SK-N-MC (cell line): ENCODE results near the gene NCF4.

Experiments
- DNase-seq: peaks from one replicate; pipeline ENCODE4 v3.0.0-alpha.2; 2011; ENCODE audit warnings: low read depth, low spot score
- H3K27ac ChIP-seq: fragments of 200-600 bp; sonication (generic); 2 replicates; pipeline ENCODE4 v1.5.1; 2016; ENCODE audit warnings: mixed run types
- H3K36me3 ChIP-seq: fragments of 200-600 bp; sonication (generic); 2 replicates; pipeline ENCODE4 v1.6.1; 2017; ENCODE audit warnings: antibody characterized with exemption, low read length, mixed read lengths; ENCODE audit not compliant: insufficient read depth
- H3K4me3 ChIP-seq: fragments of 200-600 bp; sonication (generic); 2 replicates; pipeline ENCODE4 v1.5.1; 2016
- H3K9ac ChIP-seq: fragments of 200-600 bp; sonication (generic); 2 replicates; pipeline ENCODE4 v1.8.0; 2017; ENCODE audit warnings: mixed run types, mixed read lengths; ENCODE audit not compliant: insufficient read length
- H3K9me3 ChIP-seq: fragments of 200-600 bp; sonication (generic); 2 replicates; pipeline ENCODE4 v1.6.1; 2017; ENCODE audit warnings: low read depth, mild to moderate bottlenecking, antibody characterized with exemption, low read length, moderate library complexity, mixed read lengths
- EZH2 ChIP-seq: fragments of 200-600 bp; sonication (generic); IDR thresholded peaks from one replicate; pipeline ENCODE4 v1.6.1; 2017; ENCODE audit warnings: antibody characterized with exemption
- FOXP2 ChIP-seq: optimal IDR thresholded peaks from 2 replicates; pipeline ENCODE3; 2011; ENCODE audit warnings: mild to moderate bottlenecking, moderate library complexity; ENCODE audit not compliant: insufficient read depth; ENCODE audit errors: extremely low read length, control extremely low read depth
- POLR2AphosphoS5 ChIP-seq: IDR thresholded peaks from 2 replicates; pipeline ENCODE4 v1.6.1; 2012; ENCODE audit warnings: mild to moderate bottlenecking, low read depth, low read length, borderline replicate concordance

The NCF4 gene

DNA sequence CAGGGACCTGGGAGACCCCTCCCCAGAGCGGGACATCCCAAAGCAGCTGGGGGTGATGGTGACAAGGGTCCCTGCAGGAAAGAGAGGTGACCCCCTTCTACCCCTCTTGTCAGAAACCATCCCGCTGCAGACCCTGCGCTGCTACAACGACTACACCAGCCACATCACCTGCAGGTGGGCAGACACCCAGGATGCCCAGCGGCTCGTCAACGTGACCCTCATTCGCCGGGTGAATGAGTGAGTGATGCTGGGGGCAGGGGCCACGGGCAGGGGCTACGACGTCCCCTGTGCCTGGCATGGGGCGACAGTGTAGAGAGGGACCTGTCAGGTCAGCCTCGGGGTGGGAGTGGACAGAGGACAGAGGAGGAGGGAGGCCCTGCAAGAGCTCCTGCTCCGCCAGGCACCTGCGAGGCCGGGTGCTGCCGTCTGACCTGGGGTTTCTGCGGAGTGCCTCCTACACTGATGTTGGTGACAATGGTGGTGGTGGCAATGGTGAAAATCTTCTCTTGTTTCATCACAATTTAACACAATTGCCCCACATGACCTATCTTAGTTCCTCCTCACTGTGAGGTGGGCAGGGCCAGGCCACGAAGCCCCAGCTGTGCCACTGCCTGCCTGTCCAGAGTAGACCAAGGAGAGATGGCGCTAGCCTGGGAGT is 62.5 kb downstream of the NCF4 start:
- Histone ChIP-seq H3K27ac (no peak overlapping the region), H3K9me3 (no peaks in the 10 kb centered on the region), H3K36me3 (no peaks in the 10 kb centered on the region), H3K9ac (no peak overlapping the region), H3K4me3 (no peak overlapping the region)
- TF ChIP-seq POLR2AphosphoS5 (no peak), FOXP2 (no peak), EZH2 (no peak)
- DNase-seq, result no peak

DNA sequence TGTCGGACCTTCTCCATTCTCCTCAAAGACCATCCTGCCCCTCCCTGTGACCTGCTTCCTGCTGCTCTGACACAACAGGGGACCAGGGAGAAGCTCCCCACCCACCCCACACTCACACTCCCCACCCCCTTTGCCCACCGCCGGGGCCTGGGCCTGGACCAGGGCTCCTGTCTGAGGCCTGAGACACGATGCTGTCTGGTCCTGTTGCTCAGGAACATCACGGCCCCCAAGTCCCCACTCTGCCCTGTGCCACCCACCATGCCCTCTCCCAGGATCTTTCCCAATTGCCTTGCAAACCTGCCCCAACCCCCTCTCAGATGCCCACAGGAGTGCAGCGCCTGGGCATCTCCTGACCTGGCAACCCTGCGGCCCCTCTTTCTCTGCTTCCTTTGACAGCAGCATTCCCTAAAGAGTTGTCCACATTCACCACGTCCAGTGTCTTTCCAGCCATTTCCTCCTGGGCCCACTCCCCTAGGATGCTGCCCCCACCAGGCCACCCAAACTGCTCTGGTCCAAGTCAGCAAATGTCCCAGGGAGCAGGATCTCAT is 63.4 kb downstream of the NCF4 start:
- H3K4me3 ChIP-seq, result no peak overlapping the region
- DNase-seq, result no peak
- TF ChIP-seq EZH2, result no peak
- TF ChIP-seq FOXP2, result no peak
- TF ChIP-seq POLR2AphosphoS5, result no peak
- H3K9ac ChIP-seq, result no peak overlapping the region
- no peak overlapping the region for H3K27ac ChIP-seq
- no peaks in the 10 kb centered on the region for H3K36me3 ChIP-seq
- H3K9me3 ChIP-seq, result no peaks in the 10 kb centered on the region

GRCh38 chr22:36925388-36926290 is 64.8 kb downstream of the NCF4 start:
- no peaks in the 10 kb centered on the region for H3K9me3 ChIP-seq
- no peaks in the 10 kb centered on the region for H3K36me3 ChIP-seq
- TF ChIP-seq FOXP2, result no peak
- TF ChIP-seq POLR2AphosphoS5, result no peak
- TF ChIP-seq EZH2, result no peak
- no peak overlapping the region for H3K9ac ChIP-seq
- H3K27ac ChIP-seq, result no peak overlapping the region
- H3K4me3 ChIP-seq, result no peak overlapping the region
- DNase-seq, result no peak

DNA sequence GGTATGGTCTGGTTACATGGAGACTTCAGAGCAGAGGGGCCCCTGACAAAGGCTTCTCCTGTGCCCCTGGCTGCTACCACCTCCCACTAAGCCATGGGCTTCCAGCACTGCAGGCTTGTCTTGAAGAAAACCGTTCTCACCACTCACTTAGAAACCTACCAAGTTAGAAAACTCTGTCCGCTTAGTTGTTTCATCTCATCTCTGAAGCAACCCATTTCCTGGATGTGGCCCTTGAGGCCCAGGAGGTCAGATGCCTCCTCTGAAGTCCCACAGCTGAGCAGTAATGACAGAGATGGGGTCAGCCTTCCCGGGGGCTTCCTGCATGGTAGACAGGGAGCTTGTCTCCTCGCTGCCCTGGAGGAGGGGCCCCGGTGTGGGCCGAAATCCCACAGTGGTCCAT is 65.5 kb downstream of the NCF4 start:
- H3K36me3 ChIP-seq, result no peaks in the 10 kb centered on the region
- TF ChIP-seq FOXP2, result no peak
- no peaks in the 10 kb centered on the region for H3K9me3 ChIP-seq
- H3K9ac ChIP-seq, result no peak overlapping the region
- H3K27ac ChIP-seq, result no peak overlapping the region
- no peak overlapping the region for H3K4me3 ChIP-seq
- no peak for DNase-seq

- Histone ChIP-seq H3K9me3 (no peaks in the 10 kb centered on the region), H3K9ac (no peak overlapping the region), H3K36me3 (no peaks in the 10 kb centered on the region), H3K27ac (no peak overlapping the region), H3K4me3 (no peak overlapping the region)
- TF ChIP-seq EZH2, result no peak
- no peak for TF ChIP-seq POLR2AphosphoS5
- no peak for TF ChIP-seq FOXP2
- no peak for DNase-seq
These were observed 66.1 kb downstream of the NCF4 start for GRCh38 chr22:36926721-36927435.
